ENCODE measurements around the gene BOD1L2.

BOD1L2 gene

GRCh38 chr18:57146956-57147636 lies at the start of gene BOD1L2:
TSS of gene BOD1L2 (plus strand) at chr18:57147087. CDS start at chr18:57147313, 226 bp downstream.
- no peak for DNase-seq

GRCh38 chr18:57107140-57107832 lies 39.6 kb upstream of the BOD1L2 start:
- no peak for DNase-seq

GRCh38 chr18:57110290-57110689 lies 36.6 kb upstream of the BOD1L2 start:
- DNase-seq: no peak

GRCh38 chr18:57113799-57114420 lies 33.0 kb upstream of the BOD1L2 start:
- DNase-seq: no peak

DNA sequence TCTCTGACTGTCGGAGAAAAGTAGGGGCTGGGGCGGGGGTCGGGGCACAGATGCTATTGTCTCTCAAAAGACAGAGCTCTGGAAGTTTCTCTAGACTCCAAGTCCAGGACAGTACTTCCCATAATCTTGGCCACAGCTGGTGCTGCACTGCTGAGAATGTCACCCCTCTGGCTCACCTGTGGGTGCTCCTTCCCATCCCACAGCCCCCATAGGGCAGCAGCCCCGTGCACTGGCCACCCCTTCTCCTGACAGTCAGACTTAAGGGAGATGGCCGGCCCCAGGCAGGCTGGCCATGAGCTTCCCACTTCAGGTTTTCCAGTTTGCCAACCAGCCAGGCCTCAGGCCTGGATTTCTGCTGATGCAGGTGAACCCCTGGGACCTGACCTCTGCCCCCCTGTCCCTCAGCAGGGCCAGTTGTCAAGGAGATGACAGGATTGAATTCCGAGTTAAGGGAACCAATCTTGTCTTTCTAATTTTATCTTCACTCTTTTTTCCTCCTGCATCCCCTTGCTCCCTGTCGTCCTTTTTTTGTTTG lies 30.2 kb upstream of the BOD1L2 start:
- no peak for DNase-seq

DNA sequence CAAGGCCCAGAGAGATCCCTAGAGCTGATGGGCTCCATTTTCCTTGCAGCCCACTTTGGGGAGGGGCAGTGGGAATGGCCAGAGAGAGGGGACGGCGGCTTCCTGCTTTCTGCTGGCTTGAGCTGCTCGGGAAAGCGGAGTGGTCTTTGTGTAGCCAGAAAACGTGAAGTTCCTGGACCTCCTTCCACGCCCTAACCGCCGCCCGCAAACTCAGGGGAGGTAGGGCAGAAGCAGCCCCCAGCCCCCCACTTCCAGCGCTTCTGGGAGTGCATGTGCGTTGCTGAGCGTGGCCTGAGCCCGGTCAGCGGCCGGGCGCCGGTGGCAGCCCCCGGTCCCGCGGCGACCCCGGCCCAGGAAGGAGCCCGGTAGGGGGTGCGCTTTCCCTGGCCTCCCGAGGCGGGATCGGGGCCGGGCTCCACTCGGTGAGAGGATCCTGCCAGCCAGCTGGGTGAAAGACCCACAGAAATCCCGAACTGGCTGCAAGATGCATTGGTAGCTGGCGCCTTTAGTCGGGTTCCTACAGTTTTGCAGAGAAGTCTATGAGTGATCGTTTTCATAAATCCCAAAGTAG lies 25.3 kb upstream of the BOD1L2 start:
- DNase-seq: no peak

DNA sequence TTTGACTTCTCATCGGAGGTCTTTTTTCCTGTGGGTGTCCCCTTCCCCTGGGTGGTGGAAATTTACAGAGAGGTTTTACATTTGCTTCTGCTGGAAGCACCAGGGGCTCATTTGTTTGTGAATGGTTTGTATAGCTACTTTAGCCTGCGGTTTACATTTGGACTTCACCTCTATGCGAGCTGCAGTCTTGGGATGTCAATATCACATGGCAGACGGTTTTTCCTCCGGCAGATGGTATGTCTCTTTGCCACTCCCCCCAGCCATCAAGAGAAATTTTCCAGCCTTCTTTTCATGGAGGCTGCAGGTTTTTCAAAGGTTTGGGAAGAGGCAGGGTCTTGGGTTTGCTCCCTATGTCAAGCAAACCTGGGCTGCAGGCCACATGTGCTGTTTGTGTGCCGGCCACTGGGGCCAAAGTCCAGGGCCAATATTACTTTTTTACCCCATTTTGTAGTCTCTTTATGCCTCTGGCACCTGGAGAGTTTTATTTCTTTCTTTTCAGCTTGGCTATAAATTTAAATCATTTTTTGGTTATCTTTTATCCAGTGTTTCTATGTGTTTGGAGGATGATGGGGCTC lies 23.9 kb upstream of the BOD1L2 start:
- no peak for DNase-seq

GRCh38 chr18:57125627-57126026 lies 21.3 kb upstream of the BOD1L2 start:
- no peak for DNase-seq

DNA sequence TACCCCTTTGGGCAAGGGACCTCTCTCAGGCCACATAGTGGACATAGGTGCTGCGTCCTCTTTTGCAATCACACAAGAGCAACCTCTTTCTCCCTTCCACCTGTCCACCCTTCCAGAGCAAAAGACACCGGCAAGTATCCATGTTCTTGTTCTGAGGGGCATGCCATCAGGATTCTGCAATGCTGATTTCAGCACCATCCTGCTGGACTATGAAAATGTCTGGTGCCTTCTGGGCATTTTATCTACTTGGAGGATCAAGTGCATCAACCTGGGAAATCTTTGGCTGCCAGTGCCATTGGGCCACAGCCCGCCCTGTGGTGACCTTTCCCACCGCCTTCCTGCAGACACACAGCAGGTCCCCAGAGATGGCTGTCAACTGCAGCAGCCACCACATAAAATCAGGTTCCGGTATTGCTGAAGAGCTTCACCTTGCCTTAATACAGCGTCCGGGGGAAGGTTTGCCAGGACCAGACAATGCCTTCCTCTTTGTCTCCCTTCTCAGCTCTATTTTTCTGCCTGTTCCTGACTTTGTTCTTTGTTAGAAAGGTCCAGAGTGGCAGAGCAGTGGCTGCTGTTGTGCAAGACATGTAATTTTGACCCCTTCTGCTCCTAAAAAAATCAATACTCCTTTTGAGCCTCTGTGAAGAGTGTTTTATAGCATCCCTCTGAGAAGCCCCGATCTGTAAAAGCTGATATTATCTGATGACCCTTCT lies 18.5 kb upstream of the BOD1L2 start:
- DNase-seq: no peak

GRCh38 chr18:57131101-57131500 lies 15.8 kb upstream of the BOD1L2 start:
- DNase-seq: no peak

GRCh38 chr18:57131782-57132181 lies 15.1 kb upstream of the BOD1L2 start:
- DNase-seq: peak; percentile 9

GRCh38 chr18:57134618-57135135 lies 12.2 kb upstream of the BOD1L2 start:
- DNase-seq: no peak

DNA sequence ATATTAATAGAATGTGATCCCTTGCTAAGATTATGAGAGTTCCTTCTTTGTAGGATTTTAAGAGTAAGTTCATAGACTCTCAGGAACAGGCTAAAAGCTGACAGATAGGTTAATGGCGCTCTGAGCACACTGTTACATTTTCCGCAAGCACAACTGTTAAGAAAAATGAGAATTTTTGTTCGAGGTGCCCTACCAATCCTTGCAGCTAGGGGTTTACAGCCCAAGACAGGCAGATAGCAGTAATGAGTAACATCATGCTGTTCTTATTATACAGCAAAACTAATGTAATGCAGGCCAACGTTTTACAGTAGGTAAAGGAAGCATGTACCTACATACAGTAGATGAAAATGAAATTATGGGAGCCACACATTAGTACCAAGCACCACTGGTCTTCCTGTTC lies 11.2 kb upstream of the BOD1L2 start:
- DNase-seq: no peak

- DNase-seq: no peak
Measured at GRCh38 chr18:57137847-57138246, 9.0 kb upstream of the BOD1L2 start.

DNA sequence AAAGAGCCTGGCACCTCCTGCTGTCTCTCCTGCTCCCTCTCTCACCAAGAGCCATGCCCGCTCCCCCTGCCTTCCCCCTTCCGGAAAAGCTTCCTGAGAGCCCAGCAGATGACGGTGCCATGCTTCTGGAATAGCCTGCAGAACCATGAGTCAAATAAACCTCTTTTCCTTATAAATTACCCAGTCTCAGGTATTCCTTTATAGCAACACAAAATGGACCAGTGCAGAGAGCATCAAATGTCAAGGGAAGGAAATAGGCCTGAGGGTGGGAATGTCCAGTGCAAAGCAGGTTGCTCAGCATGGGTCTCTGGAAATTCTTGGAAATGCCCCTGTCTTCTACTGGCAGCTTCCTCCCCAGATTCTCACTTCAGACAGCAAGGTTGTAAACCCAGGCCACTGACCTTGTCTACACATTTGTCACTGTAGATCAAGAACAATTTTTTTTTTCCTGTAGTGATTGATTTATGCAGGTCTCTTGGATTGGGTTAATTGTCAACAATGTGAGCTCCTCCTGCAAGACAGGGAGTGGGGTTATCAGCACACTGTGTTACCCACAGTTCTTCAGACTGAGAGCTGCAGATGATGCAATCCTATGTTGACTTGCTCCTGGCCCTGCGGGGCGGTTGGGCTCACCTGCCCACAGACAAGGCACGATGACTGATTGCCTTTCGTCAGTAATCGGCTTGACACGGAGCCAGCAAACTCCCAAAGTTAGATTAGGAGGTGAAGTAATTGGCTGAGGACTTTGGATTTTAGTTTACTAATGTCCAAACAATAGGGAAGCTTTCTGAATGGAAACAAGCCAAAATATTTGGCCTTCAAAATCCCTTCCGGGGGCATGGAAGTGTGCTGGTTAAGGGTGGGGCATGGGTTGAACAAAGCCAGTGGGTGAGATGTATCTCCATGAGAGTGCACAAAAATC lies 5.4 kb upstream of the BOD1L2 start:
- peak; percentile 72 for DNase-seq

DNA sequence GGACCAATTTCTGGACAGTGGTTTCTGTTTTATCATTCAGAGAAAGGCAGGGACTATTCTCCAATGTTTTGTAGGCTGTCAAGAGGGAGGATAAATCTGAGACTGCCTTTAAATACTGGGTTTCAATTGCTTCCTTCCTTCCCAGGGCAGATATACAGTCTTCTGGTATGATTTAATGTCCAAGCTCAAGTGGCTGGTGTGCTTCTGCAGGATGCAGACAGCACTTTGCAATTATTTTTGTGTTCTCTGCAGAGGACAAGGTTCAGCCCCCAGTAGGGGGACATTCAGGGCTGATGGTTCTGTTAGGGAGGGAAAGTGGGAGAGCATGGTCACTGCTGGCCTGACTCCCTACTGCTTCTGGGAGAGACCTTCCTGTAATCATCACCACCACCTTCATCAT lies 4.6 kb upstream of the BOD1L2 start:
- no peak for DNase-seq

DNA sequence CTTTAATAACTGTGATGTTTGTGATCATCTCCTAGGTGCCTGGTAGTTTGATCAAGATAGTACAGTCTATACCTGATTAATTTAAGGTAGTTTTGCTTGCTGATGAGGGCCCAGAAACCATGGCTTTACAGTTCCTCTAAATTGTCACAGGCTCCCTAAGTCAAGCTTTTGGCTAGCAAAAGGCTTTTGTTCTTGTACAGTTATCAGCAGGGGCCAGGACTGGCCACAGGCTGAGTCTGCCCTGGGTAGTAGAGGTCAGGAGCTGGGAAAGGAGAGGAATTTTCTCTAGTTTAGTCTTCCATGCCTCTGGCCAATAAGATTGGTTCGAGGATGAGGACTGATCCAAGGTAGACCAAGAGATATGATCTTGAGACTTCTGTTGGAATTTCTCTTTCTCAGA lies 3.6 kb upstream of the BOD1L2 start:
- DNase-seq: no peak

GRCh38 chr18:57148263-57148662 lies 1.4 kb downstream of the BOD1L2 start:
- DNase-seq: no peak

- DNase-seq: no peak
Measured at GRCh38 chr18:57149051-57149450, 2.2 kb downstream of the BOD1L2 start.

GRCh38 chr18:57149531-57149930 lies 2.6 kb downstream of the BOD1L2 start:
- no peak for DNase-seq

DNA sequence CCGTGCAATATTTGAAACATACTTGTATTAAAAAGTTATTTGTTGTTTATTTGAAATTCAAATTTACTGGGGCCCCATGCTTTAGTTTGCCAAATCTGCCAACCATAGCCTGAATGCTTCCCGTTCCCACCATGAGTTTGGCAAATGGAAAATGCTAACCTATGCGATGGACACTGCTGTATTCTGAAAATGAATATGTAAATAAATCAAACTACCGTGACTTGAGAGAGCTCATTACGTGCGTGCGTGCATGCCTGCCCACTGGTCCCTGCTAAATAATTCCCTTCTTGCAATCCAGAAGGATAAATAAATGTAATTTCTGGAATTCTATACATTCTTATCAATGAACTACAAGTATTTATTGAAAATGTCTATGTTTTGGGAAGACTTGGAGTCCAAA lies 3.2 kb downstream of the BOD1L2 start:
- DNase-seq: no peak

All from SHP77 treated with DMSO at 0.1 percent for 48 hours (cell line).